HS-27A (cell line): ENCODE results near the gene TTC17.

ENCODE experiments used
- DNase-seq: peaks from one replicate; pipeline ENCODE4 v3.0.0-alpha.2; 2012; ENCODE audit warnings: low read depth, missing footprints

Gene TTC17

GRCh38 chr11:43532041-43532440 lies 173.3 kb downstream of the TTC17 start:
- DNase-seq = no peak

DNA sequence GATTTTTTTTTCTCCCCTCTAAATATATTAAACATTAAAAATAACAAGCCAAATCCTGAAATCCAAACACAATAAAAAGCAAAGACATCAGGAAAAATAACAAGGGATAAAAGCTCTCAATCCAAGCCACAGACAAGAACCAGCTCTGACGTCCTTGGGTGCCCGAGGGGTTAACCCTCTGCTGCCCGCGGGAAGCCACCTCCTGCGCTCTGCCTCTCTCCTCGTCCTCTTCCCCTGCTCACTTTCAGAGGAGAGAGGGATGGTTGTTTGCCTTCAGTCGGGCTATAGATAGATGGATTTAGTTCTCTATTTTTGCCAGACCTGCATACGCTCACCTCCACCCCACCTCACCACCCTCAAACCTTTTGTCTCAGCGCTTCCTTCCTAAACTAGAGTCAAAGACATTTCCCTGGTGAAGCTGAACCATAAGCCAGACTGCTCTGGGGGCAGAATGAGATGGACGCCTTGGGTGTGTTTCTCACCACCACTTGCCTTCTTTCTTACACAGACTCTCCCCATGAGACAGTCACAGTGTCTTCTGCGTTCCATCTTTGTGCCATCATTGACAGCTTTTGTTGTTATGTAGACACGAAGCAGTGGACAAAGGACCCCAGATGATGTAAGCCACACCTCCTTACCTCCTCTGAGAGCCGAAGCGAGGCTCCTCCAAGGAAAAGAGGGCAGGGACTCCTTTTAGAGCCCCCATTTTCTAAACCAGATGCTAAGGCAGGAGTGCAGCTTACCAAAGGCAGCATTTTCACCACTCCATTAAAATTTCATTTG lies 179.3 kb downstream of the TTC17 start:
- DNase-seq = no peak

DNA sequence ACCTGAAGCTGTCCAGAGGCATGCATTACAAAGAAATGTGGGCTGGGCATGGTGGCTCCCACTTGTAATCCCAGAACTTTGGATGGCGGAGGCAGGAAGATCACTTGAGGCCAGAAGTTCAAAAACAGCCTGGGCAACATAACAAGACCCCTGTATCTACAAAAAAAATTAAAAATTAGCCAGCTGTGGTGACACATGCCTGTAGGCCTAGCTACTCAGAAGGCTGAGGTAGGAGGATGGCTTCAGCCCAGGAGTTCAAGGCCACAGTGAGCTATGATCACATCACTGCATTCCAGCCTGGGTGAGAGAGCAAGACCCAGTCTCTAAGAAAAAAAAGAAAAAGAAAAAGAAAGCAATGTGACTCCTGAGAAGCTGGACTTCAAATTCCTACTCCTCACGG lies 183.3 kb downstream of the TTC17 start:
- no peak for DNase-seq

GRCh38 chr11:43542750-43543712 lies 184.3 kb downstream of the TTC17 start:
- DNase-seq = no peak
